Stimulated activated naive CD8-positive, alpha-beta T cell treated with anti-CD3 and anti-CD28 coated beads, Interleukin-15, Interleukin-2, amounts not matched to agents 100 ng/mL and 50 ng/mL, for 24 hours (primary cell): ENCODE results near the gene SHC3.
A peak's percentile ranks its signal among the peaks of the same experiment; 100 is the strongest.
"Not testable (repeated sequence)": the region's sequence is repeated elsewhere in the genome, so short reads cannot be mapped to it uniquely, and the experiment has no call there.

Source experiments
- H3K27ac Mint-ChIP-seq: one replicate; pipeline ENCODE4 v1.8.0; 2021; ENCODE audit warnings: mild to moderate bottlenecking, mixed read lengths
- H3K27me3 Mint-ChIP-seq: one replicate; pipeline ENCODE4 v1.8.0; 2021; ENCODE audit warnings: mixed read lengths
- H3K36me3 Mint-ChIP-seq: one replicate; pipeline ENCODE4 v1.8.0; 2021; ENCODE audit warnings: low read depth, mixed read lengths
- H3K4me1 Mint-ChIP-seq: one replicate; pipeline ENCODE4 v1.8.0; 2021; ENCODE audit warnings: low read depth, mixed read lengths
- H3K4me3 Mint-ChIP-seq: one replicate; pipeline ENCODE4 v1.8.0; 2021; ENCODE audit warnings: mild to moderate bottlenecking, mixed read lengths
- H3K9me3 Mint-ChIP-seq: one replicate; pipeline ENCODE4 v1.8.0; 2021; ENCODE audit warnings: mixed read lengths

SHC3 gene, protein sequence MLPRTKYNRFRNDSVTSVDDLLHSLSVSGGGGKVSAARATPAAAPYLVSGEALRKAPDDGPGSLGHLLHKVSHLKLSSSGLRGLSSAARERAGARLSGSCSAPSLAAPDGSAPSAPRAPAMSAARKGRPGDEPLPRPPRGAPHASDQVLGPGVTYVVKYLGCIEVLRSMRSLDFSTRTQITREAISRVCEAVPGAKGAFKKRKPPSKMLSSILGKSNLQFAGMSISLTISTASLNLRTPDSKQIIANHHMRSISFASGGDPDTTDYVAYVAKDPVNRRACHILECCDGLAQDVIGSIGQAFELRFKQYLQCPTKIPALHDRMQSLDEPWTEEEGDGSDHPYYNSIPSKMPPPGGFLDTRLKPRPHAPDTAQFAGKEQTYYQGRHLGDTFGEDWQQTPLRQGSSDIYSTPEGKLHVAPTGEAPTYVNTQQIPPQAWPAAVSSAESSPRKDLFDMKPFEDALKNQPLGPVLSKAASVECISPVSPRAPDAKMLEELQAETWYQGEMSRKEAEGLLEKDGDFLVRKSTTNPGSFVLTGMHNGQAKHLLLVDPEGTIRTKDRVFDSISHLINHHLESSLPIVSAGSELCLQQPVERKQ

GRCh38 chr9:89177944-89178829 is at the start of gene SHC3:
Gene SHC3, minus strand, starts transcription at chr9:89178818. Its CDS starts 358 bp downstream, at chr9:89178460.
- Mint-ChIP-seq H3K4me1 (peaks cover 23% of the 10 kb centered on the region), H3K27ac (peak within 1 kb of the TSS; percentile 19), H3K9me3 (no peaks in the 10 kb centered on the region), H3K27me3 (peaks cover 72% of the 10 kb centered on the region), H3K36me3 (no peaks in the 10 kb centered on the region), H3K4me3 (peak within 1 kb of the TSS; percentile 78)

- Mint-ChIP-seq H3K4me3 (no peak overlapping the region), H3K27ac (no peak overlapping the region), H3K27me3 (peaks cover 59% of the 10 kb centered on the region), H3K9me3 (no peaks in the 10 kb centered on the region), H3K4me1 (no peaks in the 10 kb centered on the region), H3K36me3 (no peaks in the 10 kb centered on the region)
Observed at GRCh38 chr9:89225991-89226471, 47.4 kb upstream of the SHC3 start.

DNA sequence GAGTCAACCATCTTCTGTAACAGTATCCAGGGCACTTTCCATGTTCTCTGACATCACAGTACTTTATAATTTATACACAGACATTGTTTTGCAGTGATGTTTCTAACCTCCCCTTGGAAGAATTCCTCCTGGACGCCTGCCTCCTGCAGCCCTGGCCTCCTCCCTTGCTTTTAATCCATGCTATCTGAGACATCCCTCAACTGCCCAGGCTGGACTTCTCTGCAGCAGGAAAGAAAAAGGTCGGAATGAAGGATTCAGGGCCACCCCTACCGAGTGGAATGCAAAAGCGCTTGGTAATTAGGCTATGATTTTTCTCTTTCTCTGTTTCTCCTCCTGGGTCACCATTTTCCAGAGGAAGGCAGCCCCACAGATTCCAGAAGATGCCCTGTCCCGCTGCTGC is 47.0 kb upstream of the SHC3 start:
- no peaks in the 10 kb centered on the region for H3K9me3 Mint-ChIP-seq
- no peaks in the 10 kb centered on the region for H3K4me1 Mint-ChIP-seq
- H3K36me3 Mint-ChIP-seq, result no peaks in the 10 kb centered on the region
- H3K27ac Mint-ChIP-seq, result no peak overlapping the region
- H3K27me3 Mint-ChIP-seq, result peaks cover 56% of the 10 kb centered on the region
- H3K4me3 Mint-ChIP-seq, result no peak overlapping the region

GRCh38 chr9:89225036-89225435 is 46.4 kb upstream of the SHC3 start:
- Mint-ChIP-seq H3K27me3 (peaks cover 51% of the 10 kb centered on the region), H3K4me1 (no peaks in the 10 kb centered on the region), H3K27ac (no peak overlapping the region), H3K9me3 (no peaks in the 10 kb centered on the region), H3K4me3 (no peak overlapping the region), H3K36me3 (no peaks in the 10 kb centered on the region)

GRCh38 chr9:89224633-89225032 is 46.0 kb upstream of the SHC3 start:
- no peaks in the 10 kb centered on the region for H3K4me1 Mint-ChIP-seq
- no peaks in the 10 kb centered on the region for H3K36me3 Mint-ChIP-seq
- no peak overlapping the region for H3K27ac Mint-ChIP-seq
- H3K9me3 Mint-ChIP-seq, result no peaks in the 10 kb centered on the region
- no peak overlapping the region for H3K4me3 Mint-ChIP-seq
- peaks cover 47% of the 10 kb centered on the region for H3K27me3 Mint-ChIP-seq

GRCh38 chr9:89223396-89223977 is 44.9 kb upstream of the SHC3 start:
- H3K27me3 Mint-ChIP-seq, result peaks cover 36% of the 10 kb centered on the region
- H3K36me3 Mint-ChIP-seq, result no peaks in the 10 kb centered on the region
- no peak overlapping the region for H3K27ac Mint-ChIP-seq
- no peaks in the 10 kb centered on the region for H3K9me3 Mint-ChIP-seq
- no peaks in the 10 kb centered on the region for H3K4me1 Mint-ChIP-seq
- no peak overlapping the region for H3K4me3 Mint-ChIP-seq

DNA sequence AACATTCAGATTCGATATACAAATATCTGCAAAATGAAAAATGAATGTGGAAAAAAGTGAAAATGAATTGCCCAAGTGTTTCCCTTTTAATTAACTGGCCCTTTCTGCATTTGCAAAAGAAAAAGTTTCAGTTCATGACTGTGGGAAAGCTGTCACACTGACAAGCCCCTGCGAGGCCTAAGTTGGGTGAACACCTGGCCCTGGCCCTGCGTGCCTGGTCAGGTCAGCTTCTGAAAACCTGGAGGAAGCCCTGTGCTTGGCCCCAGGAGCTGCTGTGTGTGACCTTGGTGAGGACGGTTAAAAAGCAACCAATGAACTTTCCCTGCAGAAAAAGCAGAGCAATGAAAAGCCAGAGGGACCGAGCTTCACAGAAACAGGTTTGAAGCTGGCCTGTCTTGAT is 41.0 kb upstream of the SHC3 start:
- H3K4me1 Mint-ChIP-seq, result no peaks in the 10 kb centered on the region
- H3K36me3 Mint-ChIP-seq, result no peaks in the 10 kb centered on the region
- H3K27ac Mint-ChIP-seq, result no peak overlapping the region
- peaks cover 6% of the 10 kb centered on the region for H3K27me3 Mint-ChIP-seq
- H3K9me3 Mint-ChIP-seq, result no peaks in the 10 kb centered on the region
- H3K4me3 Mint-ChIP-seq, result no peak overlapping the region

- no peak overlapping the region for H3K4me3 Mint-ChIP-seq
- no peak overlapping the region for H3K27ac Mint-ChIP-seq
- no peaks in the 10 kb centered on the region for H3K4me1 Mint-ChIP-seq
- no peaks in the 10 kb centered on the region for H3K36me3 Mint-ChIP-seq
- peaks cover 9% of the 10 kb centered on the region for H3K27me3 Mint-ChIP-seq
- H3K9me3 Mint-ChIP-seq, result no peaks in the 10 kb centered on the region
Observed at GRCh38 chr9:89218040-89218928, 39.7 kb upstream of the SHC3 start.

GRCh38 chr9:89215342-89215741 is 36.7 kb upstream of the SHC3 start:
- H3K4me3 Mint-ChIP-seq, result no peak overlapping the region
- H3K9me3 Mint-ChIP-seq, result no peaks in the 10 kb centered on the region
- H3K27ac Mint-ChIP-seq, result no peak overlapping the region
- no peaks in the 10 kb centered on the region for H3K36me3 Mint-ChIP-seq
- H3K27me3 Mint-ChIP-seq, result peaks cover 3% of the 10 kb centered on the region
- H3K4me1 Mint-ChIP-seq, result no peaks in the 10 kb centered on the region

DNA sequence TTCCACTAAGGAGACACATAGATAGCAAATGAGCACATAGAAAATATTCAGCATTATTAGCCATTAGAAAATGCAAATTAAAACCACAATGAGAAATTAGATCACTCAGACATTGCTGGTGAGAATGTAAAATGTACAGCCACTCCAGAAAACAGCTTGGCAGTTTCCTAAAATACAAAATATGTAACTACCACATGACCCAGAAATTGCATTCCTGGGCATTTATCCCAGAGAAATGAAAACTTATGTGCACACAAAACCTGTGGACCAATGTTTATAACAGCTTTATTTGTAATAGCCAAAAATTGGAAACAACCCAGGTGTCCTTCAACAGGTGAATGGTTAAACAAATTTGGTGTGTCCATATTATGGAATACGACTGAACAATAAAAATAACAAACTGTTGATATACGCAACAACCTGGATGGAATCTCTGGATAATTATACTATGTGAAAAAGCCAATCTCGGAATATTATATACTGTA is 34.8 kb upstream of the SHC3 start:
- Mint-ChIP-seq H3K4me3 (no peak overlapping the region), H3K27ac (no peak overlapping the region), H3K4me1 (no peaks in the 10 kb centered on the region), H3K9me3 (no peaks in the 10 kb centered on the region), H3K36me3 (no peaks in the 10 kb centered on the region), H3K27me3 (peaks cover 3% of the 10 kb centered on the region)

- peaks cover 3% of the 10 kb centered on the region for H3K27me3 Mint-ChIP-seq
- no peak overlapping the region for H3K27ac Mint-ChIP-seq
- H3K9me3 Mint-ChIP-seq, result no peaks in the 10 kb centered on the region
- H3K4me1 Mint-ChIP-seq, result no peaks in the 10 kb centered on the region
- H3K4me3 Mint-ChIP-seq, result no peak overlapping the region
- no peaks in the 10 kb centered on the region for H3K36me3 Mint-ChIP-seq
Observed at GRCh38 chr9:89212171-89212570, 33.6 kb upstream of the SHC3 start.

GRCh38 chr9:89209311-89209710 is 30.7 kb upstream of the SHC3 start:
- not testable (repeated sequence) for H3K27me3 Mint-ChIP-seq, H3K4me1 Mint-ChIP-seq, H3K4me3 Mint-ChIP-seq, H3K9me3 Mint-ChIP-seq, H3K27ac Mint-ChIP-seq, H3K36me3 Mint-ChIP-seq

DNA sequence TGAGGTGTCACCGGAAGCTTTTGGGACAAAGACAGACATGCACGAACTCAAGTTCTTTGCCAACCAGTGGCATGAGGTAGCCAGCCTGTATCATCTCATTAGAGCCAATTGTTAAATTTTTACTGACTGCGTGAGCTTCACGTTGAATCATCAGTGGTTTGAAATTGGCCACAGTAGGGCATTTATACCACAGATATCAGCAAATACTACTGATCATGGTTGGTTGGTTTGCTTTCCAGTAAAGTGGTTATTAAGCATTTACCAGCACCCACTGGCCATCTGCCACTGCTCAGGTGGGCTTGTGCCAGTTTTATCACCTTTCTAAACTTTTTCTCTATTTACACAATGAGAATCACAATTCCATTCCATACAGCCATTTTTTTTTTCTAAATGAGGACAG is 28.4 kb upstream of the SHC3 start:
- Mint-ChIP-seq H3K9me3 (peaks cover 13% of the 10 kb centered on the region), H3K4me3 (no peak overlapping the region), H3K36me3 (no peaks in the 10 kb centered on the region), H3K4me1 (no peaks in the 10 kb centered on the region), H3K27me3 (no peaks in the 10 kb centered on the region), H3K27ac (no peak overlapping the region)

GRCh38 chr9:89204801-89205200 is 26.2 kb upstream of the SHC3 start:
- no peak overlapping the region for H3K27ac Mint-ChIP-seq
- H3K4me3 Mint-ChIP-seq, result no peak overlapping the region
- H3K36me3 Mint-ChIP-seq, result no peaks in the 10 kb centered on the region
- no peaks in the 10 kb centered on the region for H3K27me3 Mint-ChIP-seq
- H3K4me1 Mint-ChIP-seq, result no peaks in the 10 kb centered on the region
- peaks cover 23% of the 10 kb centered on the region for H3K9me3 Mint-ChIP-seq
